Endothelial cell of umbilical vein (primary cell): Measurements from ENCODE around the gene CAV2. TPM values are rescaled to one million over a fixed set of nuclear protein-coding genes. Genes with fewer than 3 reads are reported as not detected.

Source experiments
- BruUV-seq: library from RNA; stranded (reverse); fragments of 400-500 nt; replicated peaks from 2 replicates; lab custom pipeline; 2021; lab: Mats Ljungman, UMichigan
- CTCF ChIA-PET: fragments of 300-600, 350-600 bp; sonication (Branson Sonifier 250); formaldehyde crosslinking; loops from one replicate; lab custom pipeline; 2021; ENCODE audit warnings: antibody characterized with exemption, inconsistent platforms; lab: Charles Lee
- POLR2A ChIA-PET: fragments of 300-600, 350-600 bp; sonication (Branson Sonifier 250); formaldehyde crosslinking; loops from one replicate; lab custom pipeline; 2021; ENCODE audit warnings: antibody characterized with exemption, inconsistent platforms; lab: Charles Lee
- DNase-seq: peaks from one replicate; pipeline ENCODE4 v3.0.0-alpha.2; 2011; ENCODE audit warnings: low read depth, low spot score
- FAIRE-seq: peaks from 2 replicates; lab custom pipeline; 2011; peaks lifted over from hg19 to GRCh38; lab: Jason Lieb, UNC
- H2AFZ ChIP-seq: 2 replicates; pipeline ENCODE4 v1.6.0; 2012; ENCODE audit warnings: low read depth, low read length, control low read depth, inconsistent platforms
- H3K27ac ChIP-seq: 2 replicates; pipeline ENCODE4 v1.5.1; 2011; ENCODE audit warnings: low read depth, mild to moderate bottlenecking, control low read depth, low read length, moderate library complexity; ENCODE audit not compliant: insufficient read depth
- H3K27me3 ChIP-seq, 2 experiments: 2 replicates each; pipeline versions ENCODE4 v1.6.0 to v1.6.1; 2011; ENCODE audit warnings: low read length in 2 of 2, mixed read lengths in 1 of 2; ENCODE audit not compliant: control insufficient read depth in 2 of 2, insufficient read depth in 2 of 2
- H3K36me3 ChIP-seq, 2 experiments: 2 replicates in 1 of 2; 3 replicates in 1 of 2; pipeline ENCODE4 v1.5.1; 2011; ENCODE audit warnings: low read length in 2 of 2, mild to moderate bottlenecking in 1 of 2, moderate library complexity in 1 of 2; ENCODE audit not compliant: control insufficient read depth in 2 of 2, insufficient read depth in 2 of 2; ENCODE audit errors: extremely low read depth in 1 of 2
- H3K4me1 ChIP-seq: 3 replicates; pipeline ENCODE4 v1.5.1; 2011; ENCODE audit warnings: mild to moderate bottlenecking, low read length; ENCODE audit not compliant: control insufficient read depth, insufficient read depth; ENCODE audit errors: extremely low read depth
- H3K4me2 ChIP-seq: 2 replicates; pipeline ENCODE4 v1.6.1; 2011; ENCODE audit warnings: low read length, control low read depth, mixed read lengths; ENCODE audit not compliant: insufficient read depth
- H3K4me3 ChIP-seq, 3 experiments: fragments of 200-600 bp in 1 of 3; sonication (generic), shearing (Covaris generic) in 1 of 3; replicated peaks in 1 of 3; 2 replicates each; pipeline ENCODE4 v1.5.1; 2011 to 2016; ENCODE audit warnings: control low read depth in 3 of 3, low read length in 3 of 3, mild to moderate bottlenecking in 2 of 3, inconsistent platforms in 1 of 3, low read depth in 1 of 3, moderate library complexity in 1 of 3; ENCODE audit not compliant: insufficient read depth in 1 of 3
- H3K79me2 ChIP-seq: 2 replicates; pipeline ENCODE4 v1.6.0; 2012; ENCODE audit warnings: low read length, inconsistent platforms; ENCODE audit not compliant: control insufficient read depth, insufficient read depth
- H3K9ac ChIP-seq: replicated peaks from 2 replicates; pipeline ENCODE3; 2011; ENCODE audit warnings: low read length, control low read depth; ENCODE audit not compliant: insufficient read depth; ENCODE audit errors: extremely low read depth
- H3K9me1 ChIP-seq: replicated peaks from 3 replicates; pipeline ENCODE4 v1.6.0; 2011; ENCODE audit warnings: mild to moderate bottlenecking, low read length; ENCODE audit not compliant: control insufficient read depth, insufficient read depth; ENCODE audit errors: extremely low read depth
- H3K9me3 ChIP-seq: replicated peaks from 2 replicates; pipeline ENCODE4 v1.5.1; 2012; ENCODE audit warnings: low read length, inconsistent platforms; ENCODE audit not compliant: control insufficient read depth, insufficient read depth
- H4K20me1 ChIP-seq: replicated peaks from 2 replicates; pipeline ENCODE3; 2011; ENCODE audit warnings: mild to moderate bottlenecking, low read length; ENCODE audit not compliant: control insufficient read depth, insufficient read depth; ENCODE audit errors: extremely low read depth
- EZH2 ChIP-seq: IDR thresholded peaks from 2 replicates; pipeline ENCODE4 v1.6.1; 2012; ENCODE audit warnings: borderline replicate concordance, low read depth, mild to moderate bottlenecking, moderate library complexity, low read length, inconsistent platforms; ENCODE audit not compliant: severe bottlenecking
- FOS ChIP-seq: IDR thresholded peaks from 2 replicates; pipeline ENCODE4 v1.6.1; 2011; ENCODE audit warnings: mild to moderate bottlenecking, low read length, moderate library complexity, borderline replicate concordance; ENCODE audit not compliant: insufficient read depth
- GATA2 ChIP-seq: IDR thresholded peaks from 2 replicates; pipeline ENCODE4 v1.7.0; 2011; ENCODE audit warnings: low read depth, mild to moderate bottlenecking, moderate library complexity, mixed read lengths, low read length; ENCODE audit not compliant: insufficient read length, insufficient read depth
- JUN ChIP-seq: IDR thresholded peaks from 2 replicates; pipeline ENCODE4 v1.6.1; 2011; ENCODE audit warnings: borderline replicate concordance, low read depth; ENCODE audit not compliant: insufficient read length, insufficient read depth
- MYC ChIP-seq: IDR thresholded peaks from one replicate; pipeline ENCODE4 v1.6.1; 2011; ENCODE audit warnings: mild to moderate bottlenecking, low read depth, low read length
- POLR2A ChIP-seq: IDR thresholded peaks from 2 replicates; pipeline ENCODE4 v1.6.1; 2012; ENCODE audit warnings: low read depth, mild to moderate bottlenecking, control low read depth, low read length
- POLR2AphosphoS5 ChIP-seq: IDR thresholded peaks from 2 replicates; pipeline ENCODE4 v1.6.1; 2012; ENCODE audit warnings: low read depth, mild to moderate bottlenecking, control low read depth, low read length, moderate library complexity; ENCODE audit not compliant: insufficient read depth
- dilution Hi-C: fragments of 300-500 bp; cut with MboI; formaldehyde crosslinking; loops from one replicate; pipeline ENCODE4 v1.15.0; 2019; ENCODE audit warnings: low sequenced_read_pairs; ENCODE audit not compliant: extremely low pct_ligation_motif_present
- intact Hi-C: fragments of 100-400 bp; cut with micrococcal nuclease; formaldehyde crosslinking; loops from one replicate; pipeline ENCODE4 v1.10.0; 2022
- polyA plus RNA-seq, 4 experiments: library from polyadenylated mRNA; depleted of rRNA in 3 of 4; stranded (reverse) in 3 of 4; unstranded in 1 of 4; fragments of >200 nt; gene quantifications; 2 replicates each; pipeline versions ENCODE4 v1.2.1 to v1.2.3, GENCODE V29; 2011 to 2012; ENCODE audit warnings: missing spikeins in 1 of 4
- total RNA-seq: library from RNA; stranded (reverse); gene quantifications from 2 replicates; pipeline ENCODE4 v1.2.3, GENCODE V29; 2021
- TF ChIP-seq, protein P1 (sequence below): IDR thresholded peaks from 2 replicates; pipeline ENCODE4 v1.6.1; 2011; ENCODE audit not compliant: insufficient read depth, insufficient read length
- TF ChIP-seq, protein P2 (sequence below), 2 donors: IDR thresholded peaks; 1 replicate in 1 of 2; 2 replicates in 1 of 2; pipeline ENCODE4 v1.5.1; 2011; ENCODE audit warnings: low read length in 2 of 2, mild to moderate bottlenecking in 2 of 2, moderate library complexity in 2 of 2, control low read depth in 1 of 2, inconsistent platforms in 1 of 2, low read depth in 1 of 2; ENCODE audit not compliant: insufficient read depth in 1 of 2; ENCODE audit errors: extremely low read depth in 1 of 2

Gene CAV2
- total and polyA plus RNA-seq, 2 donors (not counting 3 experiments of a cell fraction or from before 2014, with no cell fraction given): 179 to 327 TPM

DNA sequence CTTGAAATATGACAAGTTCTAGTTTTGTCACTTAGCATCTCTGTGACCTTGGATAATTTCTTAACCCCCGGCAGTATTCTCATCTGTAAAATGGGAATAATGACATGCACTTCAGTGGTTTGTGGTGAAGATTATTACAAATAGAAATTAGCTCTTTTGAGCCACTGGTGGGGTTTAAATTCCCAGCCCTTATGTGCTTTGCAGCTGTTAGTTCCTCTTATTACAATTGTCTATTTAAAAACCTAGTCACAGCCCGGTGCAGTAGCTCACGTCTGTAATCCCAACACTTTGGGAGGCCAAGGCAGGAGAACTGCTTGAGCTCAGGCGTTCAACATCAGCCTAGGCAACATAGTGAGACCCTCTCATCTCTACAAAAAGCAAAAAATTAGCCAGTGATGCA, 55.4 kb downstream of the CAV2 start:
- no peak for TF ChIP-seq POLR2AphosphoS5
- no peak for TF ChIP-seq FOS
- no peak for TF ChIP-seq MYC
- TF ChIP-seq, protein P1, sequence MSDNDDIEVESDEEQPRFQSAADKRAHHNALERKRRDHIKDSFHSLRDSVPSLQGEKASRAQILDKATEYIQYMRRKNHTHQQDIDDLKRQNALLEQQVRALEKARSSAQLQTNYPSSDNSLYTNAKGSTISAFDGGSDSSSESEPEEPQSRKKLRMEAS: no peak
- TF ChIP-seq, protein P2, sequence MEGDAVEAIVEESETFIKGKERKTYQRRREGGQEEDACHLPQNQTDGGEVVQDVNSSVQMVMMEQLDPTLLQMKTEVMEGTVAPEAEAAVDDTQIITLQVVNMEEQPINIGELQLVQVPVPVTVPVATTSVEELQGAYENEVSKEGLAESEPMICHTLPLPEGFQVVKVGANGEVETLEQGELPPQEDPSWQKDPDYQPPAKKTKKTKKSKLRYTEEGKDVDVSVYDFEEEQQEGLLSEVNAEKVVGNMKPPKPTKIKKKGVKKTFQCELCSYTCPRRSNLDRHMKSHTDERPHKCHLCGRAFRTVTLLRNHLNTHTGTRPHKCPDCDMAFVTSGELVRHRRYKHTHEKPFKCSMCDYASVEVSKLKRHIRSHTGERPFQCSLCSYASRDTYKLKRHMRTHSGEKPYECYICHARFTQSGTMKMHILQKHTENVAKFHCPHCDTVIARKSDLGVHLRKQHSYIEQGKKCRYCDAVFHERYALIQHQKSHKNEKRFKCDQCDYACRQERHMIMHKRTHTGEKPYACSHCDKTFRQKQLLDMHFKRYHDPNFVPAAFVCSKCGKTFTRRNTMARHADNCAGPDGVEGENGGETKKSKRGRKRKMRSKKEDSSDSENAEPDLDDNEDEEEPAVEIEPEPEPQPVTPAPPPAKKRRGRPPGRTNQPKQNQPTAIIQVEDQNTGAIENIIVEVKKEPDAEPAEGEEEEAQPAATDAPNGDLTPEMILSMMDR (IDR thresholded peaks at IDR 0.05; ENCODE audit: extremely low read depth in 1 of 2, insufficient read depth in 1 of 2, low read depth in 1 of 2, low read length in 2 of 2): no peak
- no peak for TF ChIP-seq POLR2A
- TF ChIP-seq EZH2: no peak
- TF ChIP-seq JUN: no peak
- TF ChIP-seq GATA2: no peak
- Histone ChIP-seq H2AFZ (no peak overlapping the region), H3K9me1 (no peaks in the 10 kb centered on the region), H3K36me3 (peaks cover 37 to 54% of the 10 kb centered on the region in 2 experiments), H3K79me2 (peaks cover 83% of the 10 kb centered on the region), H3K27ac (no peak overlapping the region), H3K9ac (no peak overlapping the region), H3K27me3 (no peaks in the 10 kb centered on the region), H4K20me1 (peaks cover 12% of the 10 kb centered on the region), H3K9me3 (no peaks in the 10 kb centered on the region), H3K4me2 (no peak overlapping the region), H3K4me3 (no peak overlapping the region), H3K4me1 (peaks cover 32% of the 10 kb centered on the region)
- intact Hi-C loops: no loop called here
- dilution Hi-C loops: no loop called here
- CTCF ChIA-PET: interaction anchor here (0.9 to 2.9 kb wide), 6 partner anchors 9 to 296 kb away, joined by 3 to 14 read pairs (median 5); no protein-coding TSS in a partner anchor
- FAIRE-seq (no peak), DNase-seq (no peak)
- POLR2A ChIA-PET: interaction anchor here (1.0 kb wide), 1 partner anchor 16 kb away, joined by 3 read pairs; no protein-coding TSS in a partner anchor
- BruUV-seq: no TSS peak
